Panc1 (cell line): ENCODE measurements around the gene ATG9A. TPM values are rescaled to one million over a fixed set of nuclear protein-coding genes. Genes with fewer than 3 reads are reported as not detected.

ENCODE experiments used
- ATAC-seq: fragments of 200-7000 bp; cut with Tn5 transposase; 2 replicates; pipeline ENCODE4 v1.9.1; 2020; ENCODE audit warnings: mild to moderate bottlenecking, moderate library complexity
- BruUV-seq: library from RNA; stranded (reverse); fragments of 400-500 nt; replicated peaks from 2 replicates; lab custom pipeline; 2021; lab: Mats Ljungman, UMichigan
- CTCF ChIA-PET: fragments of 300-600 bp; sonication (Branson Sonifier 250); formaldehyde crosslinking; loops from one replicate; lab custom pipeline; 2022; ENCODE audit warnings: antibody characterized with exemption; lab: Charles Lee
- POLR2A ChIA-PET: fragments of 300-600 bp; sonication (Branson Sonifier 250); formaldehyde crosslinking; loops from one replicate; lab custom pipeline; 2022; ENCODE audit warnings: antibody characterized with exemption; lab: Charles Lee
- DNase-seq: peaks from one replicate; pipeline ENCODE4 v3.0.0-alpha.2; 2010; ENCODE audit warnings: low read depth, low spot score
- H3K27ac ChIP-seq: 2 replicates; pipeline ENCODE4 v1.5.1; 2011; ENCODE audit warnings: mild to moderate bottlenecking, low read length, inconsistent platforms
- H3K27me3 ChIP-seq: fragments of 200-500 bp; sonication (Bioruptor generic); 2 replicates; pipeline ENCODE4 v1.6.0; 2014; ENCODE audit warnings: low read length, inconsistent platforms; ENCODE audit not compliant: control insufficient read depth, insufficient read depth
- H3K36me3 ChIP-seq: fragments of 200-500 bp; sonication (Bioruptor generic); 2 replicates; pipeline ENCODE4 v1.5.1; 2014; ENCODE audit warnings: inconsistent platforms, mild to moderate bottlenecking, low read length, moderate library complexity; ENCODE audit not compliant: control insufficient read depth, insufficient read depth
- H3K4me1 ChIP-seq: 2 replicates; pipeline ENCODE4 v1.5.1; 2011; ENCODE audit warnings: inconsistent platforms, mild to moderate bottlenecking, low read length, moderate library complexity; ENCODE audit not compliant: control insufficient read depth, insufficient read depth
- H3K4me3 ChIP-seq, 2 experiments: 2 replicates each; pipeline ENCODE4 v1.5.1; 2011 to 2012; ENCODE audit warnings: low read depth in 2 of 2, low read length in 2 of 2, mild to moderate bottlenecking in 2 of 2, inconsistent platforms in 1 of 2, moderate library complexity in 1 of 2
- H3K9me3 ChIP-seq: fragments of 200-500 bp; sonication (Bioruptor generic); 2 replicates; pipeline ENCODE4 v1.5.1; 2014; ENCODE audit warnings: low read depth, mild to moderate bottlenecking, inconsistent platforms, low read length, moderate library complexity; ENCODE audit not compliant: control insufficient read depth, insufficient read depth
- CTCF ChIP-seq: fragments of 450-650 bp; IDR thresholded peaks from 2 replicates; pipeline ENCODE4 v1.5.1; 2017; ENCODE audit warnings: mild to moderate bottlenecking
- POLR2AphosphoS5 ChIP-seq: IDR thresholded peaks from 2 replicates; pipeline ENCODE4 v1.6.1; 2012; ENCODE audit warnings: mild to moderate bottlenecking, low read depth, low read length, moderate library complexity
- SIN3A ChIP-seq: IDR thresholded peaks from 2 replicates; pipeline ENCODE4 v1.6.1; 2012; ENCODE audit warnings: low read depth, mild to moderate bottlenecking, low read length, moderate library complexity, borderline replicate concordance; ENCODE audit not compliant: insufficient read depth
- TCF7L2 ChIP-seq: IDR thresholded peaks from 2 replicates; pipeline ENCODE4 v1.6.1; 2011; ENCODE audit warnings: mild to moderate bottlenecking, low read depth, low read length, inconsistent platforms
- in situ Hi-C: cut with HindIII; loops from 2 replicates; pipeline ENCODE4 v1.10.0; 2016; ENCODE audit warnings: low sequenced_read_pairs, low pct_unique_long_range_greater_than_20kb
- intact Hi-C: fragments of 100-400 bp; cut with micrococcal nuclease; formaldehyde crosslinking; loops from one replicate; pipeline ENCODE4 v1.10.0; 2022; ENCODE audit not compliant: unreplicated experiment
- total RNA-seq: library from RNA; stranded (reverse); gene quantifications from one replicate; pipeline ENCODE4 v1.2.1, GENCODE V29; 2021; ENCODE audit not compliant: unreplicated experiment
- TF ChIP-seq, protein P1 (sequence below), 2 experiments: IDR thresholded peaks; 2 replicates each; pipeline ENCODE4 v1.6.1; 2011 to 2012; ENCODE audit warnings: low read depth in 2 of 2, control low read depth in 1 of 2, low read length in 1 of 2, mild to moderate bottlenecking in 1 of 2, moderate library complexity in 1 of 2; ENCODE audit not compliant: insufficient read depth in 1 of 2

Gene ATG9A
- total RNA-seq, 1 experiment from 2014 or later, result 75.1 TPM

DNA sequence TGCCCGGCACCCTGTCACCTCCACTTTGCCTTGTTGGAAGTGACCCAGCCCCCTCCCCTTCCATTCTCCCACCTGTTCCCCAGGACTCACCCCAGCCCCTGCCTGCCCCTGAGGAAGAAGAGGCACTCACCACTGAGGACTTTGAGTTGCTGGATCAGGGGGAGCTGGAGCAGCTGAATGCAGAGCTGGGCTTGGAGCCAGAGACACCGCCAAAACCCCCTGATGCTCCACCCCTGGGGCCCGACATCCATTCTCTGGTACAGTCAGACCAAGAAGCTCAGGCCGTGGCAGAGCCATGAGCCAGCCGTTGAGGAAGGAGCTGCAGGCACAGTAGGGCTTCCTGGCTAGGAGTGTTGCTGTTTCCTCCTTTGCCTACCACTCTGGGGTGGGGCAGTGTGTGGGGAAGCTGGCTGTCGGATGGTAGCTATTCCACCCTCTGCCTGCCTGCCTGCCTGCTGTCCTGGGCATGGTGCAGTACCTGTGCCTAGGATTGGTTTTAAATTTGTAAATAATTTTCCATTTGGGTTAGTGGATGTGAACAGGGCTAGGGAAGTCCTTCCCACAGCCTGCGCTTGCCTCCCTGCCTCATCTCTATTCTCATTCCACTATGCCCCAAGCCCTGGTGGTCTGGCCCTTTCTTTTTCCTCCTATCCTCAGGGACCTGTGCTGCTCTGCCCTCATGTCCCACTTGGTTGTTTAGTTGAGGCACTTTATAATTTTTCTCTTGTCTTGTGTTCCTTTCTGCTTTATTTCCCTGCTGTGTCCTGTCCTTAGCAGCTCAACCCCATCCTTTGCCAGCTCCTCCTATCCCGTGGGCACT, 46.9 kb downstream of the ATG9A start:
- no TSS peak for BruUV-seq
- ChIA-PET POLR2A (interaction anchor here (0.6 kb wide), 2 partner anchors 96 to 242 kb away, joined by 4 to 17 read pairs; no protein-coding TSS in a partner anchor), CTCF (no interaction called here)
- TF ChIP-seq, protein P1, sequence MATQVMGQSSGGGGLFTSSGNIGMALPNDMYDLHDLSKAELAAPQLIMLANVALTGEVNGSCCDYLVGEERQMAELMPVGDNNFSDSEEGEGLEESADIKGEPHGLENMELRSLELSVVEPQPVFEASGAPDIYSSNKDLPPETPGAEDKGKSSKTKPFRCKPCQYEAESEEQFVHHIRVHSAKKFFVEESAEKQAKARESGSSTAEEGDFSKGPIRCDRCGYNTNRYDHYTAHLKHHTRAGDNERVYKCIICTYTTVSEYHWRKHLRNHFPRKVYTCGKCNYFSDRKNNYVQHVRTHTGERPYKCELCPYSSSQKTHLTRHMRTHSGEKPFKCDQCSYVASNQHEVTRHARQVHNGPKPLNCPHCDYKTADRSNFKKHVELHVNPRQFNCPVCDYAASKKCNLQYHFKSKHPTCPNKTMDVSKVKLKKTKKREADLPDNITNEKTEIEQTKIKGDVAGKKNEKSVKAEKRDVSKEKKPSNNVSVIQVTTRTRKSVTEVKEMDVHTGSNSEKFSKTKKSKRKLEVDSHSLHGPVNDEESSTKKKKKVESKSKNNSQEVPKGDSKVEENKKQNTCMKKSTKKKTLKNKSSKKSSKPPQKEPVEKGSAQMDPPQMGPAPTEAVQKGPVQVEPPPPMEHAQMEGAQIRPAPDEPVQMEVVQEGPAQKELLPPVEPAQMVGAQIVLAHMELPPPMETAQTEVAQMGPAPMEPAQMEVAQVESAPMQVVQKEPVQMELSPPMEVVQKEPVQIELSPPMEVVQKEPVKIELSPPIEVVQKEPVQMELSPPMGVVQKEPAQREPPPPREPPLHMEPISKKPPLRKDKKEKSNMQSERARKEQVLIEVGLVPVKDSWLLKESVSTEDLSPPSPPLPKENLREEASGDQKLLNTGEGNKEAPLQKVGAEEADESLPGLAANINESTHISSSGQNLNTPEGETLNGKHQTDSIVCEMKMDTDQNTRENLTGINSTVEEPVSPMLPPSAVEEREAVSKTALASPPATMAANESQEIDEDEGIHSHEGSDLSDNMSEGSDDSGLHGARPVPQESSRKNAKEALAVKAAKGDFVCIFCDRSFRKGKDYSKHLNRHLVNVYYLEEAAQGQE (IDR thresholded peaks at IDR 0.05; ENCODE audit: insufficient read depth in 1 of 2, low read depth in 2 of 2, low read length in 1 of 2), result no peak
- TF ChIP-seq TCF7L2 (no peak), POLR2AphosphoS5 (no peak), CTCF (no peak), SIN3A (no peak)
- in situ Hi-C loops (no loop called here), intact Hi-C loops (no loop called here)
- Histone ChIP-seq H3K4me1 (peaks cover 10% of the 10 kb centered on the region), H3K4me3 (no peak overlapping the region), H3K9me3 (no peaks in the 10 kb centered on the region), H3K27me3 (no peaks in the 10 kb centered on the region), H3K36me3 (peaks cover 25% of the 10 kb centered on the region), H3K27ac (no peak overlapping the region)
- DNase-seq (no peak), ATAC-seq (no peak)

DNA sequence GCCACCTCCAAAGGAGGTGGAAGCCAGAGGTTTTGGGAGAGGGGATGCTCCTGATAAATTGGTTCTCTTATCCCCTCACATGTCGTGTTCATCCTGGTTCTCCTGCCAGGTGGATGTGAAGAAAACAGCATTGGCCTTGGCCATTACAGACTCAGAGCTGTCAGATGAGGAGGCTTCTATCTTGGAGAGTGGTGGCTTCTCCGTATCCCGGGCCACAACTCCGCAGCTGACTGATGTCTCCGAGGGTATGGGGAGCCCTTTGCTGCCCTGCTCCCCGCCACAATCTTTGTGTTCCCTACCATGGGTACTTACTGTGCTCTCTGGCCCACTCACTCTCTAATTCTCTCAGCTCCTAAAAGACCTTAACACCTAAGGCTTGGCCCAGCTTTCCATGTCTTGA, 47.9 kb downstream of the ATG9A start:
- POLR2A ChIA-PET, result no interaction called here
- peaks cover 10% of the 10 kb centered on the region for H3K4me1 ChIP-seq
- no peak overlapping the region for H3K4me3 ChIP-seq
- H3K27me3 ChIP-seq, result no peaks in the 10 kb centered on the region
- DNase-seq, result no peak
- peaks cover 25% of the 10 kb centered on the region for H3K36me3 ChIP-seq
- no peak for ATAC-seq
- no peaks in the 10 kb centered on the region for H3K9me3 ChIP-seq
- CTCF ChIA-PET, result no interaction called here
- no TSS peak for BruUV-seq
- no peak overlapping the region for H3K27ac ChIP-seq
- no peak for TF ChIP-seq POLR2AphosphoS5
- TF ChIP-seq, protein P1 (IDR thresholded peaks at IDR 0.05; ENCODE audit: insufficient read depth in 1 of 2, low read depth in 2 of 2, low read length in 1 of 2), result no peak
- no peak for TF ChIP-seq SIN3A
- intact Hi-C loops (no loop called here), in situ Hi-C loops (no loop called here)
